HEK293 (cell line): ENCODE data around the gene IL1A.

Experiments
- CTCF ChIA-PET: fragments of 350-600 bp; formaldehyde crosslinking; extraction: SDS; loops from one replicate; lab custom pipeline; 2021; ENCODE audit warnings: antibody characterized with exemption; lab: Yijun Ruan, JAX
- POLR2A ChIA-PET: fragments of 300-600 bp; formaldehyde crosslinking; extraction: SDS; loops from one replicate; lab custom pipeline; 2020; ENCODE audit warnings: antibody characterized with exemption, inconsistent platforms; lab: Yijun Ruan, JAX
- H3K27ac ChIP-seq: fragments of 200-500 bp; sonication (Bioruptor generic); 2 replicates; pipeline ENCODE4 v1.5.1; 2014; ENCODE audit warnings: low read depth, low read length, control low read depth, inconsistent platforms; ENCODE audit errors: extremely low read depth
- H3K36me3 ChIP-seq, 2 experiments: fragments of 200-500 bp in 1 of 2; sonication (Bioruptor generic) in 1 of 2; 1 replicate in 1 of 2; 2 replicates in 1 of 2; pipeline ENCODE4 v1.5.1; 2014 to 2017; ENCODE audit warnings: inconsistent platforms in 2 of 2, low read length in 2 of 2; ENCODE audit not compliant: control insufficient read depth in 2 of 2, insufficient read depth in 1 of 2
- H3K4me1 ChIP-seq: fragments of 200-500 bp; sonication (Bioruptor generic); 2 replicates; pipeline ENCODE4 v1.5.1; 2014; ENCODE audit warnings: mild to moderate bottlenecking, low read length, inconsistent platforms; ENCODE audit not compliant: control insufficient read depth, insufficient read depth
- H3K4me3 ChIP-seq: 2 replicates; pipeline ENCODE4 v1.5.1; 2011; ENCODE audit warnings: low read depth, mild to moderate bottlenecking, control low read depth, low read length, moderate library complexity
- H3K9me3 ChIP-seq: fragments of 200-500 bp; sonication (Bioruptor generic); 2 replicates; pipeline ENCODE4 v1.5.1; 2014; ENCODE audit warnings: low read depth, low read length, inconsistent platforms; ENCODE audit not compliant: control insufficient read depth, insufficient read depth
- MYNN ChIP-seq: fragments of 450-650 bp; formaldehyde crosslinking; IDR thresholded peaks from 2 replicates; pipeline ENCODE4 v1.5.1; 2016; ENCODE audit warnings: missing biosample characterization, missing genetic modification characterization, borderline replicate concordance
- SCRT1 ChIP-seq: fragments of 450-650 bp; formaldehyde crosslinking; IDR thresholded peaks from 2 replicates; pipeline ENCODE4 v1.5.1; 2016; ENCODE audit warnings: missing biosample characterization, missing genetic modification characterization, borderline replicate concordance
- SCRT2 ChIP-seq: fragments of 450-650 bp; formaldehyde crosslinking; IDR thresholded peaks from 2 replicates; pipeline ENCODE4 v1.5.1; 2016; ENCODE audit warnings: missing biosample characterization, missing genetic modification characterization
- ZBTB49 ChIP-seq: fragments of 450-650 bp; formaldehyde crosslinking; IDR thresholded peaks from 2 replicates; pipeline ENCODE4 v1.5.1; 2016; ENCODE audit warnings: missing biosample characterization, missing genetic modification characterization, low read depth
- ZNF132 ChIP-seq: fragments of 450-650 bp; formaldehyde crosslinking; IDR thresholded peaks from 2 replicates; pipeline ENCODE4 v1.5.1; 2017; ENCODE audit warnings: missing biosample characterization, missing genetic modification characterization, borderline replicate concordance
- ZNF140 ChIP-seq: fragments of 450-650 bp; formaldehyde crosslinking; IDR thresholded peaks from 2 replicates; pipeline ENCODE4 v1.5.1; 2016; ENCODE audit warnings: missing biosample characterization, missing genetic modification characterization
- ZNF146 ChIP-seq: fragments of 450-650 bp; formaldehyde crosslinking; IDR thresholded peaks from 2 replicates; pipeline ENCODE4 v1.5.1; 2016; ENCODE audit warnings: missing biosample characterization, missing genetic modification characterization
- ZNF239 ChIP-seq: fragments of 450-650 bp; formaldehyde crosslinking; IDR thresholded peaks from 2 replicates; pipeline ENCODE4 v1.5.1; 2016; ENCODE audit warnings: missing biosample characterization, missing genetic modification characterization
- ZNF24 ChIP-seq: fragments of 450-650 bp; formaldehyde crosslinking; IDR thresholded peaks from 2 replicates; pipeline ENCODE4 v1.5.1; 2016; ENCODE audit warnings: missing biosample characterization, missing genetic modification characterization
- ZNF341 ChIP-seq: fragments of 450-650 bp; formaldehyde crosslinking; IDR thresholded peaks from 2 replicates; pipeline ENCODE4; 2016; ENCODE audit warnings: low read depth, missing biosample characterization, missing genetic modification characterization
- ZNF423 ChIP-seq: fragments of 450-650 bp; formaldehyde crosslinking; IDR thresholded peaks from 2 replicates; pipeline ENCODE4 v1.5.1; 2016; ENCODE audit warnings: missing biosample characterization, missing genetic modification characterization
- ZNF518A ChIP-seq: fragments of 450-650 bp; formaldehyde crosslinking; conservative IDR thresholded peaks from 2 replicates; pipeline ENCODE4 v1.5.1; 2016; ENCODE audit warnings: low read depth, missing biosample characterization, missing genetic modification characterization
- ZNF529 ChIP-seq: fragments of 450-650 bp; formaldehyde crosslinking; IDR thresholded peaks from 2 replicates; pipeline ENCODE4 v1.5.1; 2017; ENCODE audit warnings: missing genetic modification characterization, missing biosample characterization; ENCODE audit not compliant: insufficient replicate concordance
- ZNF558 ChIP-seq: fragments of 450-650 bp; formaldehyde crosslinking; IDR thresholded peaks from 2 replicates; pipeline ENCODE4 v1.5.1; 2016; ENCODE audit warnings: missing biosample characterization, missing genetic modification characterization
- ZNF704 ChIP-seq: fragments of 450-650 bp; formaldehyde crosslinking; IDR thresholded peaks from 2 replicates; pipeline ENCODE4 v1.5.1; 2016; ENCODE audit warnings: missing biosample characterization, missing genetic modification characterization
- ZNF785 ChIP-seq: fragments of 450-650 bp; formaldehyde crosslinking; IDR thresholded peaks from 2 replicates; pipeline ENCODE4 v1.5.1; 2016; ENCODE audit warnings: missing biosample characterization, missing genetic modification characterization
- ZNF837 ChIP-seq: fragments of 450-650 bp; formaldehyde crosslinking; IDR thresholded peaks from 2 replicates; pipeline ENCODE4 v1.5.1; 2016; ENCODE audit warnings: missing biosample characterization, missing genetic modification characterization
- TF ChIP-seq, protein P1 (sequence below): fragments of 450-650 bp; formaldehyde crosslinking; IDR thresholded peaks from 2 replicates; pipeline ENCODE4 v1.5.1; 2016; ENCODE audit warnings: missing biosample characterization, missing genetic modification characterization, low read depth
- TF ChIP-seq, protein P2 (sequence below): fragments of 450-650 bp; formaldehyde crosslinking; IDR thresholded peaks from 2 replicates; pipeline ENCODE4 v1.5.1; 2016; ENCODE audit warnings: missing biosample characterization, missing genetic modification characterization

IL1A gene

DNA sequence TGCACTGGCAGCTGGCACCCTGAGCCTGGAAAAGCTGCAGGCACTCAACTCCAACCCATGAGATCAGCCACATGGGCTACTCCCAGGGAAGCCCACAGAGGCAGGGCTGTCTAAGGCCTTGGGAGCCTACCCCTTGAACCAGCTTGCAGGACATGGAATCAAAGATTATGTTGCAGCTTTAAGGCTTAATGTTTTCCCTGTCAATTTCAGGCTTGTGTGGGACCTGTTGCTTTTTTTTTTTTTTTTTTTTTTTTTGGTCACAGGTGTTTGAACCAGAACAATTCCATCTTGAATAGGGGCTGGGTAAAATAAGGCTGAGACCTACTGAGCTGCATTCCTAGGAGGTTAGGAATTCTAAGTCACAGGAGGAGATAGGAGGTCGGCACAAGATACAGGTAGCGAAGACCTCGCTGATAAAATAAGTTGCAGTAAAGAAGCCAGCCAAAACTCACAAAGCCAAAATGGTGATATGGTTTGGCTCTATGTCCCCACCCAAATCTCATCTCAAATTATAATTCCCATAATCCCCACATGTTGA, 7.5 kb upstream of the IL1A start:
- no peaks in the 10 kb centered on the region for H3K9me3 ChIP-seq
- peak; percentile 63; the same call in 1 of the 2 replicates for TF ChIP-seq SCRT1 (tag by site-specific recombination)
- peak; percentile 66 for TF ChIP-seq SCRT2 (tag by site-specific recombination)
- no peak for TF ChIP-seq ZNF146 (tag by site-specific recombination)
- TF ChIP-seq, all 188 proteins: peak for 2
- CTCF ChIA-PET = interaction anchor here (0.7 to 1.2 kb wide), 2 partner anchors 9 to 150 kb away, joined by 3 to 4 read pairs; no protein-coding TSS in a partner anchor
- no peak overlapping the region for H3K4me3 ChIP-seq
- H3K4me1 ChIP-seq = no peaks in the 10 kb centered on the region
- no peak overlapping the region for H3K27ac ChIP-seq
- POLR2A ChIA-PET = no interaction called here
- H3K36me3 ChIP-seq = no peaks in the 10 kb centered on the region

DNA sequence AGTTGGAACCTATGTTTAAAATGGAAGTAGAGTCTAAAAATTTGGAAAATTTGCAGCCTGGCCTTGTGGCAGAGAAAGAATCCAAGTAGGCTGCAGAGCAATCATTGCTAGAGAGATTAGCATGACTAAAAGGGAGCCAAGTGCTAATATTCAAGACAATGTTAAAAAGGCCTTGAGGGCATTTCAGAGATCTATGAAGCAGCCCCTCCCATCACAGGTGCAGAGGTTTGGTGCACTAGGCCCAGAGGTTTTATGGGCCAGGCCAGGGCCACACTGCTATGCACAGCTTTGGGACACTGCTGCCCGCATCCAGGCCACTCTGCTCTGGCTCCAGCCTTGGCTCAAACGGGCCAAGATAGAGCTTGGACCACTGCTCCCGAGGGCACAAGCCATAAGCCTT, 6.7 kb upstream of the IL1A start:
- Histone ChIP-seq H3K36me3 (no peaks in the 10 kb centered on the region), H3K9me3 (no peaks in the 10 kb centered on the region), H3K27ac (no peak overlapping the region), H3K4me1 (no peaks in the 10 kb centered on the region), H3K4me3 (no peak overlapping the region)
- CTCF ChIA-PET = interaction anchor here (0.7 to 1.2 kb wide), 2 partner anchors 8 to 151 kb away, joined by 3 to 4 read pairs; no protein-coding TSS in a partner anchor
- POLR2A ChIA-PET = interaction anchor here (0.6 kb wide), 2 partner anchors 19 to 42 kb away, joined by 3 to 4 read pairs; no protein-coding TSS in a partner anchor
- no peak for TF ChIP-seq ZNF423 (tag by site-specific recombination)
- no peak for TF ChIP-seq MYNN (tag by site-specific recombination)
- no peak for TF ChIP-seq ZNF704
- TF ChIP-seq ZBTB49 (tag by site-specific recombination) = no peak
- no peak for TF ChIP-seq ZNF529 (tag by site-specific recombination)
- no peak for TF ChIP-seq ZNF132
- TF ChIP-seq ZNF785 = no peak
- no peak for TF ChIP-seq ZNF239
- TF ChIP-seq, protein P1, sequence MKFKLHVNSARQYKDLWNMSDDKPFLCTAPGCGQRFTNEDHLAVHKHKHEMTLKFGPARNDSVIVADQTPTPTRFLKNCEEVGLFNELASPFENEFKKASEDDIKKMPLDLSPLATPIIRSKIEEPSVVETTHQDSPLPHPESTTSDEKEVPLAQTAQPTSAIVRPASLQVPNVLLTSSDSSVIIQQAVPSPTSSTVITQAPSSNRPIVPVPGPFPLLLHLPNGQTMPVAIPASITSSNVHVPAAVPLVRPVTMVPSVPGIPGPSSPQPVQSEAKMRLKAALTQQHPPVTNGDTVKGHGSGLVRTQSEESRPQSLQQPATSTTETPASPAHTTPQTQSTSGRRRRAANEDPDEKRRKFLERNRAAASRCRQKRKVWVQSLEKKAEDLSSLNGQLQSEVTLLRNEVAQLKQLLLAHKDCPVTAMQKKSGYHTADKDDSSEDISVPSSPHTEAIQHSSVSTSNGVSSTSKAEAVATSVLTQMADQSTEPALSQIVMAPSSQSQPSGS (tag by site-specific recombination) = no peak
- TF ChIP-seq, protein P2, sequence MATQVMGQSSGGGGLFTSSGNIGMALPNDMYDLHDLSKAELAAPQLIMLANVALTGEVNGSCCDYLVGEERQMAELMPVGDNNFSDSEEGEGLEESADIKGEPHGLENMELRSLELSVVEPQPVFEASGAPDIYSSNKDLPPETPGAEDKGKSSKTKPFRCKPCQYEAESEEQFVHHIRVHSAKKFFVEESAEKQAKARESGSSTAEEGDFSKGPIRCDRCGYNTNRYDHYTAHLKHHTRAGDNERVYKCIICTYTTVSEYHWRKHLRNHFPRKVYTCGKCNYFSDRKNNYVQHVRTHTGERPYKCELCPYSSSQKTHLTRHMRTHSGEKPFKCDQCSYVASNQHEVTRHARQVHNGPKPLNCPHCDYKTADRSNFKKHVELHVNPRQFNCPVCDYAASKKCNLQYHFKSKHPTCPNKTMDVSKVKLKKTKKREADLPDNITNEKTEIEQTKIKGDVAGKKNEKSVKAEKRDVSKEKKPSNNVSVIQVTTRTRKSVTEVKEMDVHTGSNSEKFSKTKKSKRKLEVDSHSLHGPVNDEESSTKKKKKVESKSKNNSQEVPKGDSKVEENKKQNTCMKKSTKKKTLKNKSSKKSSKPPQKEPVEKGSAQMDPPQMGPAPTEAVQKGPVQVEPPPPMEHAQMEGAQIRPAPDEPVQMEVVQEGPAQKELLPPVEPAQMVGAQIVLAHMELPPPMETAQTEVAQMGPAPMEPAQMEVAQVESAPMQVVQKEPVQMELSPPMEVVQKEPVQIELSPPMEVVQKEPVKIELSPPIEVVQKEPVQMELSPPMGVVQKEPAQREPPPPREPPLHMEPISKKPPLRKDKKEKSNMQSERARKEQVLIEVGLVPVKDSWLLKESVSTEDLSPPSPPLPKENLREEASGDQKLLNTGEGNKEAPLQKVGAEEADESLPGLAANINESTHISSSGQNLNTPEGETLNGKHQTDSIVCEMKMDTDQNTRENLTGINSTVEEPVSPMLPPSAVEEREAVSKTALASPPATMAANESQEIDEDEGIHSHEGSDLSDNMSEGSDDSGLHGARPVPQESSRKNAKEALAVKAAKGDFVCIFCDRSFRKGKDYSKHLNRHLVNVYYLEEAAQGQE (tag by site-specific recombination) = no peak
- no peak for TF ChIP-seq ZNF837
- no peak for TF ChIP-seq ZNF24 (tag by site-specific recombination)
- no peak for TF ChIP-seq ZNF140 (tag by site-specific recombination)
- no peak for TF ChIP-seq ZNF518A (tag by site-specific recombination)
- no peak for TF ChIP-seq ZNF558
- no peak for TF ChIP-seq ZNF341 (tag by site-specific recombination)
